ENCODE data around the gene CDC42BPG. TPM values are rescaled to one million over a fixed set of nuclear protein-coding genes. Genes with fewer than 3 reads are reported as not detected.
A peak's percentile ranks its signal among the peaks of the same experiment; 100 is the strongest.

CDC42BPG gene
- total RNA-seq, 1 experiment from 2014 or later = 21.6 TPM

GRCh38 chr11:64866173-64866491 lies 21.7 kb upstream of the CDC42BPG start (continued):
- TF ChIP-seq ATF2 (CRISPR knock-in tag; IDR thresholded peaks at IDR 0.05; ENCODE audit: borderline replicate concordance, low read depth) = no peak
- TF ChIP-seq AR (CRISPR knock-in tag; IDR thresholded peaks at IDR 0.05) = no peak
- no peak for TF ChIP-seq SMAD4 (CRISPR knock-in tag; IDR thresholded peaks at IDR 0.05)
- TF ChIP-seq ZBTB43 (CRISPR knock-in tag; IDR thresholded peaks at IDR 0.05) = no peak
- no peak for TF ChIP-seq TCF7 (CRISPR knock-in tag; IDR thresholded peaks at IDR 0.05; ENCODE audit: low read depth)

GRCh38 chr11:64865286-64866172 lies 21.1 kb upstream of the CDC42BPG start:
- no peaks in the 10 kb centered on the region for H3K27me3 Mint-ChIP-seq (ENCODE audit: low read depth)
- DNase-seq (ENCODE audit: low spot score) (no peak), ATAC-seq (no peak)
- peaks cover 17% of the 10 kb centered on the region for H3K4me1 Mint-ChIP-seq
- H3K4me3 Mint-ChIP-seq = no peak overlapping the region
- H3K27ac Mint-ChIP-seq = peak overlapping the region; percentile 90
- TF ChIP-seq ERG (CRISPR knock-in tag; IDR thresholded peaks at IDR 0.05) (no peak), FOXP1 (CRISPR knock-in tag; IDR thresholded peaks at IDR 0.05; ENCODE audit: borderline replicate concordance) (no peak), ZNF423 (CRISPR knock-in tag; IDR thresholded peaks at IDR 0.05) (no peak), SP1 (CRISPR knock-in tag; conservative IDR thresholded peaks at IDR 0.05) (no peak), NR3C1 (CRISPR knock-in tag; conservative IDR thresholded peaks at IDR 0.05; ENCODE audit: low read depth) (no peak)
- H3K9me3 Mint-ChIP-seq = no peaks in the 10 kb centered on the region
- POLR2A ChIA-PET = no interaction called here
- CTCF ChIA-PET = interaction anchor here (0.9 to 7.2 kb wide), 7 partner anchors 11 to 131 kb away, joined by 4 to 97 read pairs (median 12); partner anchors contain the start of genes BATF2 and EHD1
- H3K36me3 Mint-ChIP-seq = no peaks in the 10 kb centered on the region

- ChIA-PET CTCF (interaction anchor here (0.7 to 7.2 kb wide), 12 partner anchors 12 to 176 kb away, joined by 3 to 97 read pairs (median 4); partner anchors contain the start of genes BATF2, CDC42BPG and EHD1), POLR2A (interaction anchor here (1.1 kb wide), 1 partner anchor 14 kb away, joined by 3 read pairs; the partner anchor contains the start of gene EHD1)
- H3K4me3 Mint-ChIP-seq = no peak overlapping the region
- no peak for TF ChIP-seq ZNF512 (CRISPR knock-in tag; IDR thresholded peaks at IDR 0.05; ENCODE audit: borderline replicate concordance)
- TF ChIP-seq ZNF232 (CRISPR knock-in tag; IDR thresholded peaks at IDR 0.05) = no peak
- TF ChIP-seq SP1 (CRISPR knock-in tag; conservative IDR thresholded peaks at IDR 0.05) = no peak
- TF ChIP-seq ETV6 (CRISPR knock-in tag; IDR thresholded peaks at IDR 0.05) = no peak
- TF ChIP-seq OVOL2 (CRISPR knock-in tag; IDR thresholded peaks at IDR 0.05; ENCODE audit: borderline replicate concordance) = no peak
- TF ChIP-seq PRDM15 (CRISPR knock-in tag; IDR thresholded peaks at IDR 0.05) = no peak
- no peak for TF ChIP-seq GRHL2 (CRISPR knock-in tag; IDR thresholded peaks at IDR 0.05; ENCODE audit: insufficient replicate concordance, severe bottlenecking)
- H3K36me3 Mint-ChIP-seq = no peaks in the 10 kb centered on the region; the same call in 1 of the 2 replicates
- H3K9me3 Mint-ChIP-seq = no peaks in the 10 kb centered on the region
- no peaks in the 10 kb centered on the region for H3K27me3 Mint-ChIP-seq (ENCODE audit: low read depth)
- DNase-seq (ENCODE audit: low spot score) (no peak), ATAC-seq (peak; percentile 18; the same call in 1 of the 2 replicates)
- no peak overlapping the region for H3K27ac Mint-ChIP-seq
- H3K4me1 Mint-ChIP-seq = peaks cover 17% of the 10 kb centered on the region
These were observed 20.2 kb upstream of the CDC42BPG start for GRCh38 chr11:64864473-64865285.
